Effector CD8-positive, alpha-beta T cell (primary cell): ENCODE measurements around the gene PFN1.
"Not testable (repeated sequence)": the region's sequence is repeated elsewhere in the genome, so short reads cannot be mapped to it uniquely, and the experiment has no call there.

Experiments used
- DNase-seq: peaks from one replicate; lab custom pipeline; 2025; lab: John Stamatoyannopoulos, UW

The PFN1 gene

DNA sequence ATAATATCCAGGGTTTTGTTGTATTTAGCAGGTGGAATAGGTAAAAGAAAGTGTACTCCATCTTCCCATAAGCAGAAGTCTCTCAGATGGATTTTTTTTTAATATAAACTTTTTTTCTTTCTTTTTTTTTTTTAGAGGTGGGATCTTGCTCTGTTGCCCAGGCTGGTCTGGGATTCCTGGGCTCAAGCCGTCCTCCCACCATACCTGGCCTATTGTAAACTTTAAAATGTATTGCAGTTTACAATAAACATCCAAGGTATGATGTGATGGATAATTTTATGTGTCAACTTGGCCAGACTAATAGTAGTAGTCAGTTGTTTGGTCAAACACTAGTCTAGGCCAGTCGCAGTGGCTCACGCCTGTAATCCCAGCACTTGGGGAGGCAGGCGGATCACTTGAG, 27.0 kb downstream of the PFN1 start:
- no peak for DNase-seq

DNA sequence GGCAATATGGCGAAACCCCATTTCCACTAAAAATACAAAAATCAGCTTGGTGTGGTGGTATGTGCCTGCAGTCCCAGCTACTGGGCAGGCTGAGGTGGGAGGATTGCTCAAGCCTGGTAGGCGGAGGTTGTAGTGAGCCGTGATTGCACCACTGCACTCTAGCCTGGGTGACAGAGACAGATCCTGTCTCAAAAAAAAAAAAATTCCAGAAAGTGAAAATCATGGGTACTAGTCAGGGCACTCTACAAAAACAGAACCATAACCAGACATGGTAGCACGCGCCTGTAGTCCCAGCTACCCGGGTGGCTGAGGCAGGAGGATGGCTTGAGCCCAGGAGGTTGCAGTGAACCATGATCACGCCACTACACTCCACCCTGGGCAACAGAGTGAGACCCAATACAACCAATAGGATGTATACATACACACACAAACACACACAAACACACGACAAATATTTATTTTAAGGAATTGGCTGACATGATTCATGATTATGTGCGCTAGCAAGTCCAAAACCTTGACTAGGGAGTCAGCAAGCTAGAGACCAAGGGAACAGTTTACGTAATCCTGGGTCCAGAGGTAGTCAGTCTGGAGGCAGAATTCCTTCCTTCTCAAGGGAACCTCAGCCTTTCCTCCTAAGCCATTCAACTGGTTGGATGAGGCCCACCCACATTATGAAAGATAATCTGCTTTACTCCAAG, 27.8 kb downstream of the PFN1 start:
- no peak for DNase-seq

- no peak for DNase-seq
Observed at GRCh38 chr17:4919511-4920047, 28.8 kb downstream of the PFN1 start.

DNA sequence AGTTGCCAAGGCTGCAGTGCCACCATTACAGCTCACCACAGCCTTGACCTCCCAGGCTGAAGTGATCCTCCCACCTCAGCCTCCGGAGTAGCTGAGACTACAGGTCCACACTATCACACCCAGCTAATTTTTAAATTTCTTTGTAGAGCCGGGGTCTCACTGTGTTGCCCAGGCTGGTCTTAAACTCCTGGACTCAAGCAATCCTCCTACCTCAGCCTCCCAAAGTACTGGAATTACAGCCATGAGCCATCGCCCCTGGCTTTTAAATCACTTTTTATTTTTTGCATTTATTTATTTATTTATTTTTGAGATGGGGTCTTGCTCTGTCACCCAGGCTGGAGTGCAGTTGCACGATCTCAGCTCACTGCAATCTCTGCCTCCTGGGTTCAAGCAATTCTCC, 33.8 kb downstream of the PFN1 start:
- DNase-seq: not testable (repeated sequence)

DNA sequence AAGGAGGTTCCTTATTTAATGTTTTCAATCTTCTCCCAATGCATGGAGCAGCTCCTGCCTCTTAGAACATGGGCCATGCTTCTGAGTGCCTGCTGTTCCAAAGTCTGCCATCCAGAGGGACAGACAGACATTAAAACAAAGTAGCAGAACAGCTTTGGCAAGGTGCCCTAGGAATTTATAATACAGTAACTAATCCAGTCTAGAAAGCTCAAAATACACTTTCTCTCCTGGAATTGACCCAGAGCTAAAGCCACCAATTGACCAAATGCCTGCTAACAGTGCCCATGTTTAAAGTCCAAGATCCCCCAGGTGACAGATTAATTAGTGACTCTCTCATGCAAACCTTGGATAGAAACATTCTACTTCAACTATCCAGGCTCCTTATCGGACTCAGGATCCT, 34.3 kb downstream of the PFN1 start:
- DNase-seq: no peak

GRCh38 chr17:4908711-4909496, 39.4 kb downstream of the PFN1 start:
- peak; percentile 46 for DNase-seq

- no peak for DNase-seq
Observed at GRCh38 chr17:4908301-4908700, 40.0 kb downstream of the PFN1 start.

GRCh38 chr17:4906642-4907041, 41.7 kb downstream of the PFN1 start:
- DNase-seq: not testable (repeated sequence)

- DNase-seq: peak; percentile 69
Observed at GRCh38 chr17:4903051-4903818, 45.1 kb downstream of the PFN1 start, which contains the start of gene CHRNE. Gene CHRNE, minus strand, starts transcription at chr17:4903098. Its CDS starts 35 bp downstream, at chr17:4903063.

DNA sequence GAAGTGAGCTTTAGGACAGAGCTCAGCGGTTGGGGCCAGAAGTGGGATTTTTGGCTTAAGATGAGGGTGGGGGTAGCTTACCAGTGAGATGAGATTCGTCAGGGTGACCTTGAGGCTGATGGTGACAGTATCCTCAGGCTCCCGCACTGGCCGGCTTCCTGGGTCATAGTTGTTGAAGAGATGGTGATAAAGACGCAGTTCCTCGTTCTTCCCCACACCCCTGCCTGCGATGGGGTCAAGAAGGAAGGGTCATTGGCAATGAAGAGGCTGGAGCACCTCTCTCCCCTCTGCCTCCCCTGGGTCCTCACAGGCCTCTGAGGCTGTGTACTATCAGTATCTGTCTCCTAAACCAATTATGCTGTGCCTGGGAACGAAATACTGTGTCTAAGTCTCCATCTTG, 45.8 kb downstream of the PFN1 start:
- DNase-seq: no peak

- peak; percentile 20 for DNase-seq
Observed at GRCh38 chr17:4901648-4902344, 46.5 kb downstream of the PFN1 start.

- no peak for DNase-seq
Observed at GRCh38 chr17:4901108-4901647, 47.2 kb downstream of the PFN1 start.

- peak; percentile 45 for DNase-seq
Observed at GRCh38 chr17:4900231-4901107, 47.9 kb downstream of the PFN1 start.

- DNase-seq: peak; percentile 95
Observed at GRCh38 chr17:4899341-4900230, 48.7 kb downstream of the PFN1 start, which contains the start of gene C17orf107. Gene C17orf107, plus strand, starts transcription at chr17:4899536. Its CDS starts 227 bp downstream, at chr17:4899763.

DNA sequence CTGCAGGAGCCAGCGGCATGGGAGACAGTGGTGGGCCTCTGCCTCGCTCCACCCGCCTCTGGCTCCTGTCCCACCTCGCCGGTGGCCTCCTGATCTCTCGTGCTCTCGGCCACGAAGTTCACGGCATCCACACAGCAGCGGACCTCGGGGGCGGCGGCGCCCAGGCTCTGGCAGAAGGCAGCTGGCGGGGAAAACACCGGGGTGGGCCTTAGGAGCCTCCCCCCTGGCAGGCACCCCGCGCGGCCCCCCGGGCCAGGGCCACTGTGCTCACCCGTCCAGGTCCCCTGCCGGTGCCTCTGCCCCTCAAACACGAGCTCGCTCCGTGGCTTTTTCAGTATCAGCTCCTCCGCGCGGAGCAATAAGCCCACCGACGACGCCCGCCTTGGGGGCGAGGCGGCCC, 49.4 kb downstream of the PFN1 start:
- no peak for DNase-seq

DNA sequence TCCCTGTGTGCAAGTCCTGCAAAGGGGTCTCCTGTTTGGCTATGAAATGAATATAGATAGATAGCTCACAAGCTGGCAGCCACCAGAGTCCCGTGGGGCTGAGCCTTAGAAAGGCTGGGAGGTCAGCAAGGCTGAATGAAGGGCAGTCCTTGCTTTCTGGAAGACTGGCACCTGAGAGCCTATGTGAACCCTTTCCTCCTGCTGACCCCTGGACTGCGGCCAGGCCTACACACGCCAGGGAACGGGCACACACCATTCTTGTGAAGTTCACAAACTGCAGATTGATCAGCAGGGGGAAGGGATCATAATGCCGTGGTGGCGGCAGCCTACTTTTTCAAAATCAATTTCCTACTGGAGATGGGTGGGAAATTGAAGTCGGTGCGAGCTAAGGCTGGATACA, 50.0 kb downstream of the PFN1 start:
- DNase-seq: no peak

- no peak for DNase-seq
Observed at GRCh38 chr17:4897785-4898184, 50.5 kb downstream of the PFN1 start.

- DNase-seq: no peak
Observed at GRCh38 chr17:4897198-4897687, 51.1 kb downstream of the PFN1 start.
